Measurements from ENCODE around the gene ANKRD42.
"Not testable (repeated sequence)": the region's sequence is repeated elsewhere in the genome, so short reads cannot be mapped to it uniquely, and the experiment has no call there.

The ANKRD42 gene

GRCh38 chr11:83241291-83241946, 47.9 kb downstream of the ANKRD42 start:
- DNase-seq (ENCODE audit: low read depth in 3 of 3): no peak

DNA sequence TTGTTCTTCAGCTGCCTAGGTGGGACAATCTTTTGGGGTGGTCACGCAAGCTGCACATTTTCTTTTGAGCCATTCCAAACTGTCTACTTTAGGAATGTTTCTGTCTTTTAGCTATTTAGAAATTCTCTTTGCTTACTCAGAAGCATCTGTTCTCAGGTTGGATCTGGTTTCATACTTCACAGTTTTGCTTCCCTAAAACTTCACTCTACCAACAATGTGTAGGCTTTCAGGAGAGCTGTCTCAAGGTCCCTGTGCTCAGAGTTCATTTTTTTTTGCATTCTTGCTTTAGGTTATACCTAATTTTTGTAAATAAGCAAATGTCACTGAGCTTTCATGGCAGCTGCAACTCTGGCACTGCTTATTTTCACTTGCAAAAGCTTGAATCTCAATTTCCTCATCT, 55.9 kb downstream of the ANKRD42 start:
- no peak for DNase-seq (ENCODE audit: low read depth in 3 of 3)

DNA sequence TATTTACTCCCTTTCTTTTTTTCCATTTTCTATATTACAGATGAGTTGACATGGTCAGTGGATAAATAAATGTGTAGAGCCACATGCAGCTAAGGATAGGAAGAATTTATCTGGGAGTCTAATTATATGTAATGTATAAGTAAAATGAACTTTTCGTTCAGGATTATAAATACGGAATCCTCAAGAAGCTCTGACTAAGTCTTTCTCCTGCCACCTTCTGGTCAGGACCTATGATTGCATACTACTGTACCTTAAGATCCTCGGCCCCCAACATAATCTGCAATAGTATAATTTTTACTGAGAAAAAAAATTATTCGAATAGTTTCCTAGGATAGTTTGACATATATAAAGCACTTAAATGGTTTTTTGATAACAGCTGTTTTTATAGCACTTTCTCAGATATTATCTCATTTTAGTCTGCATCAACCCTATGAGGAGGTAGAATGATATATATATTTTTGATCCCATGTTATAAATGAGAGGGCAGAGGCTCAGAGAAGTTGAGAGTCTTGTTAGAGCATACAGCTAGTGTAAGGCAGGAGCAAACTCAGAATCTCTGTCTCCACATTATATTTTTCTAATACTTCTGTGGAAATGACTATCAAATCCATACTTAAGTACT, 56.6 kb downstream of the ANKRD42 start:
- no peak for DNase-seq (ENCODE audit: low read depth in 3 of 3)

DNA sequence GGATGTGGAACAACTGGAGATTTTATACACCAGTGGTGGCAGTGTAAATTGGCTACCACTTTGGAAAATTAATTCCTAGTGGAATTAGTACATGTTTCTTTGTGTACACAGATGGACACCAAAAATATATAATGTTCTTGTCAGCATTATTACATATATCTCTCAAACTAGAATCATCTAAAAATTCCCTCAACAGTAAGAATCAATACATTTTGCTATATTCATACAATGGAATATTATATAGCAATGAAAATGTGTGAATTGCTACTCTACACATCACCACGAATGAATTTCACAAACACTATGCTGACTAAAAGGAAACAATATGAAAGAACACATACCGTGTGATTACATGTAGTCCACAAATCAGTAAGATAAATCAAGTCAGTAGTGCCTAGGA, 58.8 kb downstream of the ANKRD42 start:
- no peak for DNase-seq (ENCODE audit: low read depth in 3 of 3)

- no peak for DNase-seq (ENCODE audit: low read depth in 3 of 3)
Observed at GRCh38 chr11:83252941-83253340, 59.4 kb downstream of the ANKRD42 start.

DNA sequence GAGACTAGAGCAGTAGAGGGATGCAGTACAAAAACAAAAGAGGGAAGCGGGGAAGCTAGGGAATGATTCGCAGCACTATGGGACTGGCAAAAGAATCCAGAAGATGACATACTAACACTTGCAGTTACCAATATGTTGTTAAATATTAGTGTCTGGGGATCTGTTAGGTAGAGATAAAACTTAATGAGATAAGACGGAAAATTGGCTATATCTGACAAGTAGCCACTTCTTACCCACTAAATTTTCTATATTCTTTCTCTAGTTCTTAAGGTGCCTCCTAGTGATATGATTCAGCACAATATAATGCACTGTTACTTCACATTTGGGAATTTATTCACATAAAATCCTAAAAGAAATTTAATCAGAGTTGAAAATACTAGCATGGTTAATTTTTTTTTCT, 61.9 kb downstream of the ANKRD42 start:
- DNase-seq (ENCODE audit: low read depth in 3 of 3): no peak

DNA sequence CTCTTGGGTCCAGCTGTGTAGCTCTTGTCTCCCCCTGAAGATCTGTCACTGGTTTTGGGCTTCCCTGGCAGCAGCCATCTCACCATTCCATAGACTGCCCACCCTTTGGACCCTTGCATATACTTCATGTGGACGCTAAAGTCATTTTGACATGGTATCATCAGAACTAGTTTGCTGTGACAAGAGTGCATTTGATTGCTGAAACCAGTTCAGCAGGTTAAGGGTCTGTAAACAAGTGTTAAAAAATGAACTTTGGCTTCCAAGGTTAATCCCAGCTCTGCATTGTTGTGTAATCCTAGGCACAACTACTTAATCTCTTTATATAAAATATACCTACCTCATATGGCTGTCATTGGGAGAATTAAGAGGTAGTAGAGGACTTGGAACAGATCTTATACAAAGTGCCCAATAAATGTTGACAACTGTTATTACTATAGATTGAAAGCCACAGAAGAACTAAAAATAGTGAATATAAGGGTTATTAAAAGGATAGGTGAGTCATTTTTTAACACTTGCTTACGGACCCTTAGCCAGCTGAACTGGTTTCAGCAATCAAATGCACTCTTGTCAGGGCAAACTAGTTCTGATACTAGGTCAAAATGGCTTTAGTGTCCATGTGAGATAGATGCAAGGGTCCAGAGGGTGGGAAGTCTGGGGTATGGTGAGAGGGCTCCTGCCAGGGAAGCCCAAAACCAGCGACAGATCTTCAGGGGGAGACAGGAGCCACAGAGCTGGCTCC, 63.3 kb downstream of the ANKRD42 start:
- no peak for DNase-seq (ENCODE audit: low read depth in 3 of 3)

DNA sequence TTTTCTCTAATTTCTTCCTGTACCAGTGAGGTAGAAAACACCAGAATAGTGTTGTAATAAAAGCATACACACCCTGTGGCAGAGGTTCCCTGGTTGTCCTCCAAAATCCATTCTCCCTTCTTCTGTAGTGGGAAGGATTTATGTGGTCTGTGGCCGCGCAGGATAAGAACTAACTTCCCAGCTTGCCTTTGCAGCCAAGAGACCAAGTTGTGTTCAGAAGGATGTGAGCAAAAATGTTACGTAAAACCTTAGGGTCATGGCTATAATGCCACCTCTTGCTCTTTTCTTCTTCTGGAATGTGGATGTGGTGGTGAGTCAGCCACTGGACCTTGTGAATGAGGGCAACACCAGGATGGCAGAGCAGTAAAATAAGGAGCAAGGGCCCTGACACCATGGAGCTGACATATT, 64.3 kb downstream of the ANKRD42 start:
- DNase-seq (ENCODE audit: low read depth in 3 of 3): no peak

- DNase-seq (ENCODE audit: low read depth in 3 of 3): no peak
Observed at GRCh38 chr11:83259559-83259958, 66.0 kb downstream of the ANKRD42 start.

- DNase-seq (ENCODE audit: low read depth in 3 of 3): no peak
Observed at GRCh38 chr11:83265331-83265730, 71.8 kb downstream of the ANKRD42 start.

DNA sequence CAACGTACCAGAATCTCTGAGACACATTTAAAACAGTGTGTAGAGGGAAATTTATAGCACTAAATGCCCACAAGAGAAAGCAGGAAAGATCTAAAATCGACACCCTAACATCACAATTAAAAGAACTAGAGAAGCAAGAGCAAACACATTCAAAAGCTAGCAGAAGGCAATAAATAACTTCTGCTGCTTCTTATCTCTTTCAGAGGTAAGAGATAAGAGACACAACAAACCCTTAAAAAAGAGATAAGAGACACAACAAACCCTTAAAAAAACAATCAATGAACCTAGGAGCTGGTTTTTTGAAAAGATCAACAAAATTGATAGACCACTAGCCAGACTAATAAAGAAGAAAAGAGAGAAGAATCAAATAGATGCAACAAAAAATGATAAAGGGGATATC, 75.6 kb downstream of the ANKRD42 start:
- not testable (repeated sequence) for DNase-seq (ENCODE audit: low read depth in 3 of 3)

DNA sequence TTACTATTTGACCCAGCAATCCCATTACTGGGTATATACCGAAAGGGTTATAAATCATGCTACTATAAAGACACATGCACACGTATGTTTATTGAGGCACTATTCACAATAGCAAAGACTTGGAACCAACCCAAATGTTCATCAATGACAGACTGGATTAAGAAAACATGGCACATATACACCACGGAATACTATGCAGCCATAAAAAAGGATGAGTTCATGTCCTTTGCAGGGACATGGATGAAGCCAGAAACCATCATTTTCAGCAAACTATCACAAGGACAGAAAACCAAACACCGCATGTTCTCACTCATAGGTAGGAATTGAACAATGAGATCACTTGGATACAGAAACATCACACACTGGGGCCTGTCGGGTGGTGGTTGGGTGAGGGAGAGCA, 78.2 kb downstream of the ANKRD42 start:
- DNase-seq (ENCODE audit: low read depth in 3 of 3): not testable (repeated sequence)

DNA sequence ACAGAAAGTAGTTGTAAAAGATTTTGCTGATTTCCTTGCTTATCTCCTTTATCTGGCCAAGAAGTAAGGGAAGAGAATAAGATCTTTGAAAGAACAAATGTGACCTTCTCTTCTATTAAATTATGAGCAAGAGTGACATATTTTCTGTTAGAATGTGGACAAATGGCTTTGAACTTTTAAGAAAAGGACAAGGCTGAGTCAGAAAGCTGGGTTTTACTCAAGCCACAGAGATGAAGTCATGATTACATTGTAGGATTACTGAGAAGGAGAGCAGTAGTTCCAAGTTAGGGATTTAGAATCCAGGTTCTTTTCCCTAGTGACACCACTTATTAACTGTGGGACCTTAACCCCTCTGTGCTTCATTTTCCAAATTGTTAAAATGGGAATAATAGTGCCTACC, 79.1 kb downstream of the ANKRD42 start:
- no peak for DNase-seq (ENCODE audit: low read depth in 3 of 3)

DNA sequence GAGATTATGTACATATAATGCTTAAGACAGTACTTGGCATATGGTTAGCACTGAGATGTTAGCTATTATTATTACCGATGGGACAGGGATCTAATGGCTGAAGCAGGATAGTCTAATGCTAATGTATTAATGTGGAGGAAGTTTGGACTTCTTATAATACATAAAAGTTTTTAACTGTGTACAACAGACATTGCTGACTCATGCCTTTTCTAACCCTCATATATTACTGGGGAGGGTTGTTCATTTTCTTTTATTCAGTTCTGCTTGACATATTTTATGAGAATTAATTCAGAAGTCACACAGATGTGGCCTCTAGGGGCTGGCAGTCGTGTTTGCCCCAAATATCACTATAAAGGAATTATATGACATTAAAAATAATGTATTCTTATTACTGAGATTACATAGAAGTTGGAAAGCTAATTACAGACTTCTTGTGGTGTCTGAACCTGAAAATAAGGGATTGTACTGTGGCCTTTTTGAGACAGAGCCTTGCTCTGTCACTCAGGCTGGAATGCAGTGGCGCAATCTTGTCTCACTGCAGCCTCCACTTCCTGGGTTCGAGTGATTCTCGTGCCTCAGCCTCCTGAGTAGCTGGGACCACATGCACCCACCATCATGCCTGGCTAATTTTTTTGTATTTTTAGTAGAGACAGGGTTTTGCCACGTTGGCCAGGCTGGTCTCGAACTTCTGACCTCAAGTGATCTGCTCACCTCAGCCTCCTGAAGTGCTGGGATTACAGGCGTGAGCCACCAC, 82.6 kb downstream of the ANKRD42 start:
- DNase-seq (ENCODE audit: low read depth in 3 of 3): no peak

DNA sequence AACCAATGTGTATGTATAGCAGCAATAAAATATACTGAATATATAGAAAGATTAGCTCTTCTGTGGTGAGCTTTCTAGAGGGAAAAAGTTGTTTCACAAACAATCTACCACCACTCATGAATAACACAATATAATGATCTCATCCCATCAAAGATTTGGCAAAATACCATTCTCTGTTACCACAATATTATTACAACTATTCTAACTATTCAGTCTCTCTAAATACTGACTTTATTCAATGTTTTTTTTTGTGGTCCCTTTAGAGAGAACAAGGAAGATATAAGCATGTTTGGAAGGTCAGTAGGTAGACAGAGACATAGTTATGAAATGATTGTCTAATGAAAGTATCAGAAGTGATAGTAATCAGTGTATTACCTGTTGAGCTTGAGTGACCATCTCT, 84.8 kb downstream of the ANKRD42 start:
- DNase-seq (ENCODE audit: low read depth in 3 of 3): no peak

- no peak for DNase-seq (ENCODE audit: low read depth in 3 of 3)
Observed at GRCh38 chr11:83280256-83280655, 86.7 kb downstream of the ANKRD42 start.

- DNase-seq (ENCODE audit: low read depth in 3 of 3): no peak
Observed at GRCh38 chr11:83282084-83282716, 88.7 kb downstream of the ANKRD42 start.

GRCh38 chr11:83284501-83285150, 91.1 kb downstream of the ANKRD42 start:
- no peak for DNase-seq (ENCODE audit: low read depth in 3 of 3)

DNA sequence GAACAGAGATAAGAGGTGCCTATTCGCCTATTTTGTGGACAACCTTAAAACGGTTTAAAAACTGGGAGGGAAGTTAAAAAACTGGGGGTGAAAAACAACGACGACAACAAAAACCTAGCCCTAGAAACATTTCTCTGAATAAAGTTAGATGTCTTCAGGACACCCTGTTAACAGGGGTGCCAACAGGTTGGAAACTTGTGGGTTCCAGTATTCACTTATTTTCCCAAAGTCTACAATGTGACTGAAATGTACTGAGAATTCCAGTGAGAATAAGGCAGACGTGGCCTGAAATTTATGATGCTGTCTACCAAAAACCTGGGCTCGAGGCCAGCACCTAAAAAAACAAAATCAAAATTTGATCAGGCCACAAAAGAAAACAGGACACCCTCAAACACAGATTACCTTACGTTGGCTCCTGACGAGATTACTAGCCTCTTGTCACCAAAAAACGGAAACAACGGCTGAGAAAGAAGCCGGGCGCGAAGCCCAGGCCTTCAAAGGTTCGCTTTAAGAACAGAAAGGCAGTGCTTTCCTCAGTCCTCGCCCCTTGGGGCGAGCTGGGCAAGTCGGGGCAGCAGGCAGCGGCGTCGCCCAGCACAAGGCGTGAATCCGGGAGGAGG, 91.7 kb downstream of the ANKRD42 start:
- DNase-seq (ENCODE audit: low read depth in 3 of 3): no peak

- DNase-seq (ENCODE audit: low read depth in 3 of 3): peak; percentile 75 to 89 (median 88)
Observed at GRCh38 chr11:83285771-83286528, 92.4 kb downstream of the ANKRD42 start, which contains the start of gene CCDC90B. CCDC90B (minus strand) TSS chr11:83286367; CDS start chr11:83285972, 395 bp downstream.

Measured in stimulated activated CD4-positive, alpha-beta T cell treated with anti-CD3 and anti-CD28 coated beads, TNF-alpha, amount 100 ng/mL, for 4 hours (primary cell).